ENCODE results near the gene PRSS58. TPM values are rescaled to one million over a fixed set of nuclear protein-coding genes. Genes with fewer than 3 reads are reported as not detected.

PRSS58 gene
- total and polyA plus RNA-seq, 2 of the 8 experiments (the other 6 are each of a cell fraction or from before 2014, with no cell fraction given), result not detected

- Histone ChIP-seq H3K79me1 (ENCODE audit: low read depth, low read length) (no peaks in the 10 kb centered on the region), H3K4me1 (replicated peaks in 1 of 4; ENCODE audit: control insufficient read depth in 3 of 4, insufficient read depth in 4 of 4, low read length in 3 of 4) (no peaks in the 10 kb centered on the region), H3K18ac (ENCODE audit: extremely low read depth, low read length) (no peak overlapping the region), H3K9me3 (ENCODE audit: insufficient read depth in 2 of 2, low read depth in 1 of 2, low read length in 1 of 2) (peaks cover 0 to 4% of the 10 kb centered on the region in 2 experiments; a peak in 2 of 4 replicates), H4K8ac (ENCODE audit: extremely low read depth, insufficient read depth, low read length) (no peak overlapping the region), H3K4me2 (ENCODE audit: insufficient read depth in 1 of 2, low read depth in 2 of 2, low read length in 2 of 2) (no peak overlapping the region), H3K4me3 (ENCODE audit: extremely low read depth in 1 of 4, insufficient read depth in 2 of 4, low read depth in 3 of 4, low read length in 4 of 4) (no peak overlapping the region), H4K20me1 (replicated peaks in 1 of 2; ENCODE audit: control insufficient read depth in 1 of 2, insufficient read depth in 2 of 2, low read length in 2 of 2) (no peaks in the 10 kb centered on the region), H3K23me2 (ENCODE audit: low read depth, low read length) (no peaks in the 10 kb centered on the region), H3K23ac (ENCODE audit: insufficient read length) (no peak overlapping the region), H2BK120ac (replicated peaks; ENCODE audit: low read depth, low read length) (no peak overlapping the region), H2BK15ac (ENCODE audit: low read length) (no peak overlapping the region), H3K56ac (replicated peaks; ENCODE audit: insufficient read length, low read depth, low read length) (no peak overlapping the region), H3K36me3 (ENCODE audit: control insufficient read depth in 2 of 4, insufficient read depth in 4 of 4, low read length in 3 of 4) (no peaks in the 10 kb centered on the region), H2BK12ac (ENCODE audit: low read depth, low read length) (no peak overlapping the region), H3K79me2 (ENCODE audit: control insufficient read depth in 1 of 2, insufficient read depth in 2 of 2, low read length in 2 of 2) (no peaks in the 10 kb centered on the region), H3K27me3 (replicated peaks in 1 of 4; ENCODE audit: control insufficient read depth in 3 of 4, extremely low read depth in 1 of 4, insufficient read depth in 3 of 4, low read length in 3 of 4) (no peaks in the 10 kb centered on the region), H3K9ac (replicated peaks in 1 of 4; ENCODE audit: extremely low read depth in 1 of 4, low read depth in 3 of 4, low read length in 3 of 4) (no peak overlapping the region), H4K5ac (ENCODE audit: insufficient read length, low read depth, low read length) (no peak overlapping the region), H2BK5ac (ENCODE audit: low read depth, low read length) (no peak overlapping the region), H4K91ac (replicated peaks; ENCODE audit: insufficient read length, low read length) (no peak overlapping the region), H3K14ac (ENCODE audit: insufficient read length) (no peak overlapping the region), H3K27ac (ENCODE audit: low read depth, low read length) (no peak overlapping the region), H2AFZ (ENCODE audit: low read length) (no peak overlapping the region; the same call in 1 of the 2 replicates), H2AK5ac (ENCODE audit: low read depth, low read length) (no peak overlapping the region), H3K4ac (replicated peaks; ENCODE audit: insufficient read length, low read depth, low read length) (no peak overlapping the region), H2BK20ac (ENCODE audit: low read length) (no peak overlapping the region)
- CTCF ChIA-PET (ENCODE audit: partially characterized antibody), result interaction anchor here (0.5 to 3.0 kb wide), 5 partner anchors 9 to 59 kb away, joined by 3 to 8 read pairs (median 3); no protein-coding TSS in a partner anchor
- POLR2A ChIA-PET (ENCODE audit: partially characterized antibody), result no interaction called here
- DNase-seq (ENCODE audit: low read depth in 1 of 2, low spot score in 2 of 2) (no peak), FAIRE-seq (no peak)
- WGBS, 2 experiments (ENCODE audit: extremely low coverage in 1 of 2, insufficient coverage in 1 of 2, insufficient read length in 1 of 2, insufficient replicate concordance in 2 of 2, low coverage in 1 of 2, low lambda C conversion rate in 2 of 2, missing lambda C conversion rate in 1 of 2), result 100% methylated on average over 1 of the region's 1 CpG; no CpG with 5 or more reads in 1 of the 2 experiments
- no peak for TF ChIP-seq POLR2AphosphoS5 (IDR thresholded peaks at IDR 0.05; ENCODE audit: low read depth, low read length)
- TF ChIP-seq BRCA1 (IDR thresholded peaks at IDR 0.05; ENCODE audit: low read depth, low read length), result no peak
- TF ChIP-seq SAP30 (IDR thresholded peaks at IDR 0.05; ENCODE audit: insufficient read depth, insufficient replicate concordance, low read length), result no peak
- no peak for TF ChIP-seq SUZ12 (IDR thresholded peaks at IDR 0.05; ENCODE audit: low read length)
- TF ChIP-seq BACH1 (IDR thresholded peaks at IDR 0.05; ENCODE audit: low read length), result no peak
- TF ChIP-seq RNF2 (IDR thresholded peaks at IDR 0.05; ENCODE audit: borderline replicate concordance, low read depth, low read length, missing control alignments, poor library complexity, severe bottlenecking), result no peak
Measured at GRCh38 chr7:142279601-142280000, 21.7 kb upstream of the PRSS58 start.
